SKM-1 treated with dmso at 0.1 percent for 144 hours (cell line): ENCODE data around the gene ST6GAL1.

Source experiments
- DNase-seq: peaks from one replicate; lab custom pipeline; 2025; ENCODE audit not compliant: unreplicated experiment; lab: John Stamatoyannopoulos, UW

Gene ST6GAL1

DNA sequence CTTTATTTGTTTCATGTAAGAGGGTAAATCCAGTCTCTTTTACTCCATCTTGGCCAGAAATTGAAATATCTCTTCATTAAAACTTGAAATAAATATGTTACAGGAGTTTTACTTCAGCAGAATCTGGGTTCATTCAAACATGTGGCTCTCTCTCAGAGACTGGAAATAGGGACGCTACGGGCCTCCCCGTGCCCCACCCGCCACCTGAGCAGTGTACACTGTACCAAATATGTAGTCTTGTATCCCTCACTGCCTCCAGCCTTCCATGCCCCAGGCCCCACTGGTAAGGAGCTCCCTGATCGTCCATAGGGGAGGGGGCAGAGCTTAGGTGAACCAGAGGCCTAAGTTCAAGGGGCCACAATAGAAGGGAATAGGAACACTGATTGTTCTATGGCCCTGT, 172.9 kb downstream of the ST6GAL1 start:
- DNase-seq, result no peak

- DNase-seq, result no peak
Measured at GRCh38 chr3:187104342-187104741, 174.0 kb downstream of the ST6GAL1 start.

GRCh38 chr3:187104933-187105332, 174.6 kb downstream of the ST6GAL1 start:
- DNase-seq, result no peak

DNA sequence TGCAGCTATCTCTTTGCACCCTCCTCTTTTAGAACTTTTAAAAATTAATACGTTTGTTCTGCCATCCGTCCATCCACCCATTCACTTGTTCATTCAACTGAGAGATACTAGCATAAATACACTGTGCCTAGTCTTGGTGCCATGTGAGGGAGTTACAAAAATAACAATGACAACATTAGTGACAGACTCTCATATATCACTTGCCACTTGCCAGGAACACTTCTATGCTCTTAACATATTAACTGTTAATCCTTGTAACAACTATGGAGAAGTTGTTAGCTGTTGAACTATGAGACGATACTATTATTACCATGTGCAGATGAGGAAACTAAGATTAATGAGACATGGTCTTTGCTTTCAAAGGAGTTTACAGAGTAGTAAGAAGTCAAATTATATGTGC, 175.4 kb downstream of the ST6GAL1 start:
- DNase-seq, result no peak

- no peak for DNase-seq
Measured at GRCh38 chr3:187107989-187108388, 177.7 kb downstream of the ST6GAL1 start.

DNA sequence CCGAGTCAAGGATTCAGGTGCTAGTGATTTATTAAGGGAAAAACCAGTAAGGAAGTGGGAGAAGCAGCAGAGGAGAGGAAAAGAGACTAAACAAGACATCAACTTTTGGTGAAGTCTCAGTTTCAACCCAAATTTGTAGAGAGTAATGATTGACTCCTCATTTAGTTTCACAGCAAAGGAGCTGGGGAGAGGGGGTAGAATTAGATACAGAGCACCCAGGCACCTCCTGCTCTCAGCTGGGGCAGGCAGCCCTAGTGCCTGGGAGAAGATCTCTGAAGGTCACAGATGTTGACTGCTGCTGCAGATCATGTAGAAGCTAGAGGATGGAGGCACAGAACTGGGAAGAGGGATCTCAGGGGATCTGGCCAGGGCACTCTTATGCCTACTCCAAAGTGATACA, 179.8 kb downstream of the ST6GAL1 start:
- DNase-seq, result no peak

DNA sequence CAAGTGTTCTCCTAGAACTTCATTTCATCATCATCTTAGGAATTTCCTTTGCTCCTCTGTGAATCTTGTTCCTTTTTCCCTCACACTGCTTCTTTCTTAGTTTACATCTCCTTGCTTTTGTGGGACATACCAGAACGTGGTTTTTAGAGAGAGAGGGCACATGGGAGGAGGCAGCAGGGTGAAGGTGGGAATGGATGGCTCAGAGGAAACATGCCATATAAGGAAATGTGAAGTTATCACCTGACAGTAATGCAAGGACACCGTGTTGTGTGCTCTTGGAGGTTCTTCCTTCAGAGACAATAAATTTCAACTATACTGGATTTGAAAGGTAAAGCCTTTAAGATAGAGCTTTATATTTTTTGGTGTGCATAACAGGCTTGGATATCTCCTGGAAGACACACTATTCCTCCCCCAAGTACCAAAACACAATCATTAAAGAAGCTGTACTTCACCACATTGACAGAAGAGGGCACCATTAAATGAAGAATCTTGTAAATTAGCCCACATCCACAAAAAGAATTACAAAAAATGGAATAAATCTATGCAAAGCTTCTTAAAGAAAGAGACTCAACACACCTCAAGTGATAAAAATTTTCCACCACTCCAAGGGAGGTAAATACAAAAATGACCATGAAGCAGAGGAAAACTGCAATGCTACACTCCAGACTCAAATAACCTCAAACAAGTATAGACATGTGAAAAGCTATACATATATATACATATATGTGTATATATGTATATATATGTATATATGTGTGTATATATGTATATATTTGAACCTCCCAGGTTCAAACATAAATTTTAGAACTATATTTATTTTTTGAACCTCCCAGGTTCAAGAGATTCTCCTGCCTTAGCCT, 182.8 kb downstream of the ST6GAL1 start:
- DNase-seq, result peak; percentile 10

DNA sequence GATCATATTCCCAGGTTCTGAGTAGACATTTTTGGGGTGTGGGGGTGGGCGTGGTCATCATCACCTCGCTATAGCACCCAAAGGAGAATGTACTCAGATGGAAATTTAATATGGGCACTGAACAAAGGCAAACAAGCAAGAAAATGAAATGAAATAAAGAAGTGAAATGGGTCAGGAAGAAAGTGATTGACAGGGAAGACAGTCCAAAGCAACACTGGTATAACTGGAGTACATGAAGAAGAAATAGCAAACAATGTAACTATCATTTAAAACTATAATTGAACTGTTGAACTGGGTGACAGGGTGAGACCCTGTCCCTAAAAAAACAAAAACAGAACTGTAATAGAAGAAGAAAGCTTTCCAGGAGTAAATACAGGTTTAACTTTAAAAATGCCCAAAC, 184.2 kb downstream of the ST6GAL1 start:
- no peak for DNase-seq

DNA sequence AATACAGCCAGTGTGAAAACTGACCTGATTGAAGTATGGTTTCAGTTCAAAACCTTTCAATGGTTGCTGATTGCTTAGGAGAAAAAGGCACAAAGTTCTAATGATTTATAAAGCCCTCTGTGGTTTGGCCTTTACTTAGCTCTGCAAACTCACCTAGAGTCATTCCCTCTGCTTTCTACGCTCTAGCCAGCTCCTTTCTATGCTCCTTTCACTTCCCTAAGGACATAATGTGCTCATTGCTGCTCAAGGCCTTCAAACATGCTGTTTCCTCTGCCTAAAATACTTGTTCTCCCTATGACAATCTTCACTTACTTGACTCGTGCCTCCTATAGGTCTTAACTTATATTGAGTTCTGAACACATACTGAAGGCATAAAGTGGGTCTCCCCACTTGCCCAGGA, 190.0 kb downstream of the ST6GAL1 start:
- no peak for DNase-seq

DNA sequence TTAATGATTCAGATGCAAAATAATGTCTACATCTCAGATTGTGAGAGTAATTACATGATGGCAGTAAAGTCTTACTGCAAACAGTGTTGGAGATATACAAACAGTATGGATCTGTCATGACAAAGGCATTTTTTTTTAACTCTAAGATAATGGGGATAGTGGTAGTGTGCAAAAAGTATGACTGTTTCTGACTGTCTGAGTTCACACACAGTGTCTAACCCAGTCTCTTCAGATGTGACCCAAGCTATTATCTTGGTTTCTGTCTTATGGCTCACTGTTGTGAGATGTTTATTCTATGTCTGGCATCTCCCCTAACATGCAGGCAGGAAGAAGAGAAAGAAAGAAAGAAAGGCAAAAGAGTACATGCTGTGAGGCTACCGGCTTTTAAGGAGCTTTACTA, 191.9 kb downstream of the ST6GAL1 start:
- no peak for DNase-seq

DNA sequence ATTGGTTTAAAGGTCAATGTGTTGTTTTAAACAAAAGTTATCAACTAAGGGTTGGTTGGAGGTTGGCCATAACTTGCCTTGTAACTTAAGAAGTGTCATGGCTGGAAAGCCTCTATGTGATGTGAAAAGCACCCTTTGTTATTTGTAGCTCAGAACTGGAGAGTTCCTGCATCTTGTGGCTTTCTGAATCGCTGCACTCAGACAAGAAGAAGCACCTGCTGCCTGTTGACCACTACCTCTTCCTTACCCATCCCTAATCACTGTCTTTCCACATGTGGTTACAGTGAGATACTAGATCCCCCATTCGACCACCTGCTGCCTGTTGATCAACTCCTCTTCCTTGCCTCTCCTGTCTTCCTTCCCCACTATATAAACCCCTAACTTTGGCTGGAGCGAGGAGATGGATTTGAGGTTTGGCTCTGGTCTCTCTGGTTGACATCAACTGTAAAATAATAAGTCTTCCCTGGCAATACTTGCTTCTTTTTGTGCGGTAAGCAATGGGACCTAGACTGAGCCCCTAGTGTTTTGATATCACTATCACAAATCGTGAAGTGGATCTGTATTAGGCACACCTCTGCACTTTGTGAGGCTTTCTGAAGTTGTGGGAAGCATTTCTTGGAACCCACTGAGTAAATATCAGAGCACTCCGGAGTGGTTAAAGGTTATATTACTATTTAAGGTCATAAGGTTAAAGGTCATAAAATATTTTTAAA, 195.1 kb downstream of the ST6GAL1 start:
- no peak for DNase-seq
